CD4-positive, alpha-beta memory T cell (primary cell): ENCODE results near the gene TNFAIP3. TPM values are rescaled to one million over a fixed set of nuclear protein-coding genes. Genes with fewer than 3 reads are reported as not detected.

ENCODE experiments used
- CTCF ChIA-PET: fragments of 350-600 bp; sonication (Branson Sonifier 250); formaldehyde crosslinking; loops from one replicate; lab custom pipeline; 2021; ENCODE audit warnings: inconsistent platforms; ENCODE audit not compliant: partially characterized antibody; lab: Charles Lee
- POLR2A ChIA-PET: fragments of 350-600 bp; sonication (Branson Sonifier 250); formaldehyde crosslinking; loops from one replicate; lab custom pipeline; 2021; ENCODE audit not compliant: partially characterized antibody; lab: Charles Lee
- DNase-seq, 5 donors: peaks; one replicate each; pipeline versions ENCODE4 v3.0.0 to v3.0.0-alpha.2; 2020 to 2022; ENCODE audit warnings: mixed read lengths in 1 of 5
- H3K27ac ChIP-seq: one replicate; pipeline ENCODE4 v1.7.0; 2013; ENCODE audit warnings: low read depth, low read length
- H3K27me3 ChIP-seq: 2 replicates; pipeline ENCODE4 v1.7.0; 2013; ENCODE audit warnings: mild to moderate bottlenecking, low read length, moderate library complexity; ENCODE audit not compliant: insufficient read depth
- H3K36me3 ChIP-seq: 2 replicates; pipeline ENCODE4 v1.7.0; 2013; ENCODE audit warnings: mild to moderate bottlenecking, low read length, moderate library complexity; ENCODE audit not compliant: insufficient read depth
- H3K4me1 ChIP-seq: 2 replicates; pipeline ENCODE4 v1.7.0; 2013; ENCODE audit warnings: mild to moderate bottlenecking, low read length, moderate library complexity; ENCODE audit not compliant: insufficient read depth
- H3K4me3 ChIP-seq, 2 donors: one replicate each; pipeline ENCODE4 v1.7.0; 2013; ENCODE audit warnings: low read length in 2 of 2, mild to moderate bottlenecking in 1 of 2
- H3K9me3 ChIP-seq, 2 donors: one replicate each; pipeline ENCODE4 v1.7.0; 2013; ENCODE audit warnings: low read length in 2 of 2, control low read depth in 1 of 2; ENCODE audit not compliant: control insufficient read depth in 1 of 2
- H3K27ac Mint-ChIP-seq, 7 donors: one replicate each; pipeline ENCODE4 v1.8.0; 2020 to 2021; ENCODE audit warnings: mixed read lengths in 7 of 7, mild to moderate bottlenecking in 6 of 7, inconsistent platforms in 3 of 7, moderate library complexity in 3 of 7
- H3K27me3 Mint-ChIP-seq, 2 donors: one replicate each; pipeline ENCODE4 v1.8.0; 2020 to 2021; ENCODE audit warnings: mixed read lengths in 2 of 2
- H3K36me3 Mint-ChIP-seq, 2 donors: one replicate each; pipeline ENCODE4 v1.8.0; 2020 to 2021; ENCODE audit warnings: mixed read lengths in 2 of 2, inconsistent platforms in 1 of 2, mild to moderate bottlenecking in 1 of 2
- H3K4me1 Mint-ChIP-seq, 4 donors: one replicate each; pipeline ENCODE4 v1.8.0; 2020 to 2021; ENCODE audit warnings: mixed read lengths in 4 of 4, mild to moderate bottlenecking in 1 of 4
- H3K4me3 Mint-ChIP-seq, 8 donors: one replicate each; pipeline ENCODE4 v1.8.0; 2020 to 2021; ENCODE audit warnings: mixed read lengths in 8 of 8, mild to moderate bottlenecking in 7 of 8, moderate library complexity in 6 of 8, inconsistent platforms in 3 of 8
- H3K9me3 Mint-ChIP-seq, 8 donors: one replicate each; pipeline ENCODE4 v1.8.0; 2020 to 2021; ENCODE audit warnings: mixed read lengths in 8 of 8, mild to moderate bottlenecking in 5 of 8, inconsistent platforms in 3 of 8, moderate library complexity in 1 of 8
- intact Hi-C: fragments of 100-400 bp; cut with micrococcal nuclease; formaldehyde crosslinking; loops from one replicate; pipeline ENCODE4 v1.15.1; 2023
- polyA plus RNA-seq, 2 donors: library from polyadenylated mRNA; unstranded; fragments of 300-500 nt; fragmentation: Illumina TruSeq; gene quantifications; one replicate each; pipeline ENCODE4 v1.2.3, GENCODE V29; 2021
- total RNA-seq, 2 experiments: library from RNA; stranded (reverse); gene quantifications; one replicate each; pipeline ENCODE4 v1.2.3, GENCODE V29; 2021

TNFAIP3 gene
- total and polyA plus RNA-seq, 4 experiments from 2014 or later: 112 to 318 (median 155) TPM

GRCh38 chr6:137867685-137868509 lies 838 bp downstream of the TNFAIP3 start:
- intact Hi-C loops: loop anchor here (1.0 to 2.0 kb wide), 8 partner anchors 15 to 160 kb away; no protein-coding TSS in a partner anchor
- Mint-ChIP-seq H3K4me1 (peaks cover 36 to 70% (median 48%) of the 10 kb centered on the region in 4 donors), H3K27me3 (peaks cover 0 to 4% of the 10 kb centered on the region in 2 donors), H3K4me3 (peak overlapping the region; percentile 88 to 100 (median 96)), H3K27ac (peak overlapping the region; percentile 93 to 99 (median 99)), H3K36me3 (peaks cover 32 to 64% of the 10 kb centered on the region in 2 donors), H3K9me3 (peaks cover 0 to 3% (median 0%) of the 10 kb centered on the region in 8 donors)
- H3K9me3 ChIP-seq: no peaks in the 10 kb centered on the region
- ChIA-PET CTCF (interaction anchor here (0.5 to 8.1 kb wide), 37 partner anchors 9 to 204 kb away, joined by 3 to 97 read pairs (median 4); no protein-coding TSS in a partner anchor), POLR2A (interaction anchor here (0.6 to 9.3 kb wide), 28 partner anchors 9 to 241 kb away, joined by 3 to 134 read pairs (median 6); no protein-coding TSS in a partner anchor)
- peak overlapping the region; percentile 99 for H3K27ac ChIP-seq
- H3K27me3 ChIP-seq: no peaks in the 10 kb centered on the region
- H3K4me3 ChIP-seq: peak overlapping the region; percentile 78 to 93
- H3K4me1 ChIP-seq: peaks cover 40% of the 10 kb centered on the region
- H3K36me3 ChIP-seq: peaks cover 15% of the 10 kb centered on the region
- peak; percentile 63 to 75 (median 73) for DNase-seq

GRCh38 chr6:137868721-137869548 lies 1.9 kb downstream of the TNFAIP3 start:
- H3K27me3 Mint-ChIP-seq: peaks cover 0 to 4% of the 10 kb centered on the region in 2 donors
- peaks cover 39 to 74% of the 10 kb centered on the region in 2 donors for H3K36me3 Mint-ChIP-seq
- intact Hi-C loops: loop anchor here (2.0 kb wide), 1 partner anchor 14 kb away; no protein-coding TSS in a partner anchor

GRCh38 chr6:137869549-137870307 lies 2.7 kb downstream of the TNFAIP3 start:
- DNase-seq: peak in 4 of 5 donors; percentile 46 to 56 (median 54)
- H3K4me1 Mint-ChIP-seq: peaks cover 43 to 88% (median 61%) of the 10 kb centered on the region in 4 donors
- peaks cover 58% of the 10 kb centered on the region for H3K4me1 ChIP-seq

More at GRCh38 chr6:137868721-137869548, 1.9 kb downstream of the TNFAIP3 start:
- peak in 4 of 5 donors; percentile 52 to 62 (median 54) for DNase-seq
- peaks cover 50% of the 10 kb centered on the region for H3K4me1 ChIP-seq
- Mint-ChIP-seq H3K9me3 (peaks cover 0 to 3% (median 0%) of the 10 kb centered on the region in 8 donors), H3K4me3 (peak overlapping the region; percentile 88 to 100 (median 96)), H3K4me1 (peaks cover 43 to 80% (median 57%) of the 10 kb centered on the region in 4 donors), H3K27ac (peak overlapping the region; percentile 93 to 99 (median 99))
- peaks cover 20% of the 10 kb centered on the region for H3K36me3 ChIP-seq
- peak overlapping the region; percentile 99 for H3K27ac ChIP-seq
- CTCF ChIA-PET: interaction anchor here (0.8 to 8.1 kb wide), 20 partner anchors 9 to 163 kb away, joined by 3 to 97 read pairs (median 9); no protein-coding TSS in a partner anchor
- peak overlapping the region; percentile 78 to 93 for H3K4me3 ChIP-seq
- POLR2A ChIA-PET: interaction anchor here (0.6 to 9.3 kb wide), 22 partner anchors 8 to 240 kb away, joined by 3 to 134 read pairs (median 16); no protein-coding TSS in a partner anchor
- H3K27me3 ChIP-seq: no peaks in the 10 kb centered on the region
- no peaks in the 10 kb centered on the region for H3K9me3 ChIP-seq

GRCh38 chr6:137870308-137870644 lies 3.2 kb downstream of the TNFAIP3 start:
- Histone ChIP-seq H3K4me3 (peak overlapping the region; percentile 71 to 93), H3K27ac (peak overlapping the region; percentile 99), H3K27me3 (no peaks in the 10 kb centered on the region), H3K4me1 (peaks cover 64% of the 10 kb centered on the region), H3K9me3 (no peaks in the 10 kb centered on the region), H3K36me3 (peaks cover 33% of the 10 kb centered on the region)
- H3K27me3 Mint-ChIP-seq: peaks cover 0 to 4% of the 10 kb centered on the region in 2 donors
- peaks cover 44 to 93% (median 59%) of the 10 kb centered on the region in 4 donors for H3K4me1 Mint-ChIP-seq
- intact Hi-C loops: loop anchor here (1.0 to 2.0 kb wide), 4 partner anchors 8 to 239 kb away; no protein-coding TSS in a partner anchor
- POLR2A ChIA-PET: interaction anchor here (0.6 to 9.3 kb wide), 16 partner anchors 13 to 1580 kb away, joined by 3 to 134 read pairs (median 4); partner anchors contain the start of gene BCLAF1
- H3K36me3 Mint-ChIP-seq: peaks cover 43 to 86% of the 10 kb centered on the region in 2 donors
- peak overlapping the region; percentile 93 to 99 (median 99) for H3K27ac Mint-ChIP-seq
- peaks cover 0 to 5% (median 0%) of the 10 kb centered on the region in 8 donors for H3K9me3 Mint-ChIP-seq
- CTCF ChIA-PET: interaction anchor here (1.0 to 8.1 kb wide), 18 partner anchors 12 to 236 kb away, joined by 3 to 97 read pairs (median 10); no protein-coding TSS in a partner anchor
- H3K4me3 Mint-ChIP-seq: peak overlapping the region; percentile 88 to 100 (median 96)
- peak in 2 of 5 donors; percentile 45 to 47 for DNase-seq

More at GRCh38 chr6:137869549-137870307, 2.7 kb downstream of the TNFAIP3 start:
- no peaks in the 10 kb centered on the region for H3K9me3 ChIP-seq
- peak overlapping the region; percentile 88 to 100 (median 96) for H3K4me3 Mint-ChIP-seq
- H3K4me3 ChIP-seq: peak overlapping the region; percentile 78 to 93
- intact Hi-C loops: loop anchor here (1.0 to 2.0 kb wide), 5 partner anchors 9 to 239 kb away; no protein-coding TSS in a partner anchor
- peaks cover 0 to 3% (median 0%) of the 10 kb centered on the region in 8 donors for H3K9me3 Mint-ChIP-seq
- peak overlapping the region; percentile 99 for H3K27ac ChIP-seq
- H3K27ac Mint-ChIP-seq: peak overlapping the region; percentile 93 to 99 (median 99)
- CTCF ChIA-PET: interaction anchor here (1.0 to 8.1 kb wide), 18 partner anchors 13 to 237 kb away, joined by 3 to 97 read pairs (median 10); no protein-coding TSS in a partner anchor
- peaks cover 0 to 4% of the 10 kb centered on the region in 2 donors for H3K27me3 Mint-ChIP-seq
- peaks cover 41 to 80% of the 10 kb centered on the region in 2 donors for H3K36me3 Mint-ChIP-seq
- POLR2A ChIA-PET: interaction anchor here (0.6 to 9.3 kb wide), 15 partner anchors 14 to 1580 kb away, joined by 3 to 134 read pairs (median 4); partner anchors contain the start of gene BCLAF1
- H3K36me3 ChIP-seq: peaks cover 27% of the 10 kb centered on the region
- H3K27me3 ChIP-seq: no peaks in the 10 kb centered on the region

- peak overlapping the region; percentile 99 for H3K27ac ChIP-seq
- ChIA-PET CTCF (interaction anchor here (0.7 to 8.1 kb wide), 22 partner anchors 11 to 235 kb away, joined by 3 to 97 read pairs (median 5); no protein-coding TSS in a partner anchor), POLR2A (interaction anchor here (0.6 to 9.3 kb wide), 16 partner anchors 13 to 1581 kb away, joined by 3 to 134 read pairs (median 4); partner anchors contain the start of gene BCLAF1)
- Mint-ChIP-seq H3K27ac (peak overlapping the region; percentile 93 to 99 (median 99)), H3K9me3 (peaks cover 0 to 5% (median 0%) of the 10 kb centered on the region in 8 donors), H3K27me3 (peaks cover 0 to 4% of the 10 kb centered on the region in 2 donors), H3K4me3 (peak overlapping the region; percentile 88 to 100 (median 96)), H3K36me3 (peaks cover 49 to 91% of the 10 kb centered on the region in 2 donors), H3K4me1 (peaks cover 45 to 94% (median 61%) of the 10 kb centered on the region in 4 donors)
- H3K4me1 ChIP-seq: peaks cover 68% of the 10 kb centered on the region
- DNase-seq: peak; percentile 73 to 76 (median 74)
- intact Hi-C loops: loop anchor here (1.0 to 2.0 kb wide), 5 partner anchors 8 to 238 kb away; no protein-coding TSS in a partner anchor
- H3K27me3 ChIP-seq: no peaks in the 10 kb centered on the region
- H3K36me3 ChIP-seq: peaks cover 38% of the 10 kb centered on the region
- H3K9me3 ChIP-seq: no peaks in the 10 kb centered on the region
- peak overlapping the region; percentile 71 to 93 for H3K4me3 ChIP-seq
Measured at GRCh38 chr6:137870744-137871247, 3.7 kb downstream of the TNFAIP3 start.
